Activated CD8-positive, alpha-beta memory T cell treated with anti-CD3 and anti-CD28 coated beads, Interleukin-2, amount 50 U/mL, for 24 hours (primary cell): ENCODE data around the gene SVEP1.
"Not testable (repeated sequence)": the region's sequence is repeated elsewhere in the genome, so short reads cannot be mapped to it uniquely, and the experiment has no call there.

Experiments used
- DNase-seq: peaks from one replicate; pipeline ENCODE4 v3.0.0-alpha.2; 2020; ENCODE audit errors: extremely low read depth

Gene SVEP1

GRCh38 chr9:110358992-110359391 is 220.5 kb downstream of the SVEP1 start:
- not testable (repeated sequence) for DNase-seq

- no peak for DNase-seq
Measured at GRCh38 chr9:110357505-110357904, 222.0 kb downstream of the SVEP1 start.

GRCh38 chr9:110356639-110357395 is 222.7 kb downstream of the SVEP1 start:
- DNase-seq = no peak

- no peak for DNase-seq
Measured at GRCh38 chr9:110355911-110356310, 223.6 kb downstream of the SVEP1 start.

- no peak for DNase-seq
Measured at GRCh38 chr9:110351009-110351467, 228.5 kb downstream of the SVEP1 start.

- DNase-seq = no peak
Measured at GRCh38 chr9:110346325-110346724, 233.2 kb downstream of the SVEP1 start.

- no peak for DNase-seq
Measured at GRCh38 chr9:110344821-110345220, 234.7 kb downstream of the SVEP1 start.

GRCh38 chr9:110343551-110343950 is 236.0 kb downstream of the SVEP1 start:
- no peak for DNase-seq

GRCh38 chr9:110340306-110340705 is 239.2 kb downstream of the SVEP1 start:
- DNase-seq = no peak

GRCh38 chr9:110338143-110338542 is 241.4 kb downstream of the SVEP1 start:
- no peak for DNase-seq

- no peak for DNase-seq
Measured at GRCh38 chr9:110337727-110338126, 241.8 kb downstream of the SVEP1 start, which contains the start of gene TXNDC8. Gene TXNDC8, minus strand, starts transcription at chr9:110337863.

- DNase-seq = no peak
Measured at GRCh38 chr9:110336363-110336762, 243.2 kb downstream of the SVEP1 start.

GRCh38 chr9:110334871-110335270 is 244.7 kb downstream of the SVEP1 start:
- DNase-seq = no peak

GRCh38 chr9:110334183-110334582 is 245.4 kb downstream of the SVEP1 start:
- DNase-seq = no peak

- DNase-seq = no peak
Measured at GRCh38 chr9:110332766-110333165, 246.8 kb downstream of the SVEP1 start.

- no peak for DNase-seq
Measured at GRCh38 chr9:110330484-110331105, 248.9 kb downstream of the SVEP1 start.

GRCh38 chr9:110329639-110330230 is 249.8 kb downstream of the SVEP1 start:
- DNase-seq = no peak

- DNase-seq = no peak
Measured at GRCh38 chr9:110328763-110329162, 250.8 kb downstream of the SVEP1 start.

GRCh38 chr9:110327716-110328115 is 251.8 kb downstream of the SVEP1 start:
- no peak for DNase-seq

- no peak for DNase-seq
Measured at GRCh38 chr9:110323818-110324217, 255.7 kb downstream of the SVEP1 start.

GRCh38 chr9:110320651-110321445 is 258.7 kb downstream of the SVEP1 start:
- no peak for DNase-seq
